Smooth muscle cell (in vitro differentiated cells): ENCODE data around the gene BPTF. TPM values are rescaled to one million over a fixed set of nuclear protein-coding genes. Genes with fewer than 3 reads are reported as not detected.
A peak's percentile ranks its signal among the peaks of the same experiment; 100 is the strongest.
"Not testable (repeated sequence)": the region's sequence is repeated elsewhere in the genome, so short reads cannot be mapped to it uniquely, and the experiment has no call there.

ENCODE experiments used
- DNase-seq: peaks from one replicate; lab custom pipeline; 2025; ENCODE audit not compliant: unreplicated experiment; lab: John Stamatoyannopoulos, UW
- H2AFZ ChIP-seq: fragments of 200-600 bp; sonication (generic); 2 replicates; pipeline ENCODE4 v1.6.0; 2016; ENCODE audit warnings: antibody characterized with exemption, low read depth, mild to moderate bottlenecking
- H3F3A ChIP-seq: fragments of 200-600 bp; sonication (generic); 2 replicates; pipeline ENCODE4 v1.6.0; 2017; ENCODE audit warnings: antibody characterized with exemption, low read depth
- H3K27ac ChIP-seq: fragments of 200-600 bp; sonication (generic); 2 replicates; pipeline ENCODE4 v1.5.1; 2016; ENCODE audit warnings: low read depth, mild to moderate bottlenecking
- H3K27me3 ChIP-seq: fragments of 200-600 bp; sonication (generic); 2 replicates; pipeline ENCODE4 v1.6.1; 2016; ENCODE audit warnings: low read depth, mild to moderate bottlenecking
- H3K36me3 ChIP-seq: fragments of 200-600 bp; sonication (generic); 2 replicates; pipeline ENCODE4 v1.5.1; 2016; ENCODE audit warnings: low read depth
- H3K4me1 ChIP-seq: fragments of 200-600 bp; sonication (generic); 2 replicates; pipeline ENCODE4 v1.5.1; 2016; ENCODE audit warnings: low read depth
- H3K4me2 ChIP-seq: fragments of 200-600 bp; sonication (generic); 2 replicates; pipeline ENCODE4 v1.6.0; 2016; ENCODE audit warnings: mild to moderate bottlenecking
- H3K4me3 ChIP-seq: fragments of 200-600 bp; sonication (generic); 2 replicates; pipeline ENCODE4 v1.5.1; 2016; ENCODE audit warnings: mild to moderate bottlenecking
- H3K79me2 ChIP-seq: fragments of 200-600 bp; sonication (generic); 2 replicates; pipeline ENCODE4 v1.6.0; 2016; ENCODE audit warnings: low read depth, mild to moderate bottlenecking
- H3K9ac ChIP-seq: fragments of 200-600 bp; sonication (generic); 2 replicates; pipeline ENCODE4 v1.6.0; 2016; ENCODE audit warnings: low read depth
- H3K9me3 ChIP-seq: fragments of 200-600 bp; sonication (generic); replicated peaks from 2 replicates; pipeline ENCODE4 v1.5.1; 2016; ENCODE audit warnings: low read depth
- H4K20me1 ChIP-seq: fragments of 200-600 bp; sonication (generic); 2 replicates; pipeline ENCODE4 v1.6.0; 2016; ENCODE audit warnings: low read depth
- CTCF ChIP-seq: fragments of 200-600 bp; sonication (generic); IDR thresholded peaks from 2 replicates; pipeline ENCODE4 v1.5.1; 2017; ENCODE audit warnings: borderline replicate concordance, mild to moderate bottlenecking, antibody characterized with exemption; ENCODE audit not compliant: insufficient read depth, poor library complexity, severe bottlenecking
- WGBS: methylation state at CpG from one replicate; pipeline ENCODE4 v1.1.7; 2016; ENCODE audit warnings: low lambda C conversion rate; 5-methylcytosine and 5-hydroxymethylcytosine counted together
- polyA plus RNA-seq: library from polyadenylated mRNA; unstranded; fragments of >200 nt; fragmentation: Nextera tagmentation; extraction: Ambion mirVana; gene quantifications from 2 replicates; pipeline ENCODE4 v1.2.1, GENCODE V29; 2016
- total RNA-seq: library from RNA; depleted of rRNA; stranded (reverse); fragments of >200 nt; gene quantifications from 2 replicates; pipeline ENCODE4 v1.2.3, GENCODE V29; 2014

BPTF gene
- total and polyA plus RNA-seq, 2 experiments from 2014 or later: 26.8 to 51.2 TPM

- H3F3A ChIP-seq: no peaks in the 10 kb centered on the region
- no peak overlapping the region for H2AFZ ChIP-seq
- H3K27me3 ChIP-seq: no peaks in the 10 kb centered on the region
- no peak overlapping the region for H3K4me2 ChIP-seq
- H3K9ac ChIP-seq: no peak overlapping the region
- H3K36me3 ChIP-seq: no peaks in the 10 kb centered on the region
- DNase-seq: no peak
- H3K27ac ChIP-seq: no peak overlapping the region
- no peaks in the 10 kb centered on the region for H3K79me2 ChIP-seq
- no peak for TF ChIP-seq CTCF
- H3K9me3 ChIP-seq: no peaks in the 10 kb centered on the region
- no peaks in the 10 kb centered on the region for H3K4me1 ChIP-seq
- 95% methylated on average over 5 of the region's 5 CpGs for WGBS
- H4K20me1 ChIP-seq: no peaks in the 10 kb centered on the region
- H3K4me3 ChIP-seq: no peak overlapping the region
Observed at GRCh38 chr17:67819722-67820121, 5.6 kb upstream of the BPTF start.

- Histone ChIP-seq H3K4me2 (no peak overlapping the region), H3K4me1 (no peaks in the 10 kb centered on the region), H3K27ac (no peak overlapping the region), H3K4me3 (no peak overlapping the region), H3K79me2 (peaks cover 10% of the 10 kb centered on the region), H4K20me1 (peaks cover 4% of the 10 kb centered on the region), H3K9me3 (no peaks in the 10 kb centered on the region), H3F3A (no peaks in the 10 kb centered on the region), H2AFZ (no peak overlapping the region), H3K36me3 (no peaks in the 10 kb centered on the region), H3K9ac (no peak overlapping the region), H3K27me3 (no peaks in the 10 kb centered on the region)
- no peak for TF ChIP-seq CTCF
- no peak for DNase-seq
- 95% methylated on average over 12 of the region's 12 CpGs for WGBS
Observed at GRCh38 chr17:67821871-67822367, 3.4 kb upstream of the BPTF start.

- peak overlapping the region; percentile 92 for H3K4me3 ChIP-seq
- 3% methylated on average over 27 of the region's 94 CpGs for WGBS
- not testable (repeated sequence) for H3K9me3 ChIP-seq, H3K27me3 ChIP-seq, H2AFZ ChIP-seq, H3F3A ChIP-seq, H3K27ac ChIP-seq, H3K36me3 ChIP-seq
- peak overlapping the region; percentile 99 for H3K4me2 ChIP-seq
- peaks cover 50% of the 10 kb centered on the region for H3K79me2 ChIP-seq
- peak overlapping the region; percentile 71 for H3K9ac ChIP-seq
- peaks cover 44% of the 10 kb centered on the region for H4K20me1 ChIP-seq
- DNase-seq: peak; percentile 38
- H3K4me1 ChIP-seq: peaks cover 28% of the 10 kb centered on the region
Observed at GRCh38 chr17:67825627-67826601, 611 bp downstream of the BPTF start.

GRCh38 chr17:67829331-67829730 is 4.0 kb downstream of the BPTF start:
- Histone ChIP-seq H3K79me2 (peaks cover 85% of the 10 kb centered on the region), H3K4me1 (peaks cover 28% of the 10 kb centered on the region), H3K27me3 (no peaks in the 10 kb centered on the region), H3K27ac (no peak overlapping the region), H4K20me1 (peaks cover 78% of the 10 kb centered on the region), H2AFZ (no peak overlapping the region), H3F3A (no peaks in the 10 kb centered on the region), H3K4me2 (peak overlapping the region; percentile 41), H3K9ac (no peak overlapping the region), H3K4me3 (no peak overlapping the region), H3K36me3 (no peaks in the 10 kb centered on the region), H3K9me3 (no peaks in the 10 kb centered on the region)
- no peak for TF ChIP-seq CTCF
- DNase-seq: no peak
- WGBS: 42% methylated on average over 7 of the region's 7 CpGs
